Uterus (tissue), 2 donors: Measurements from ENCODE around the gene NDUFB6.

Experiments
- CTCF ChIP-seq, 4 experiments: fragments of 200-600 bp in 2 of 4; fragments of 450-650 bp in 2 of 4; sonication (generic) in 2 of 4; IDR thresholded peaks; one replicate each; pipeline ENCODE4 v1.5.1; 2016 to 2019; ENCODE audit warnings: antibody characterized with exemption in 4 of 4, mild to moderate bottlenecking in 2 of 4, moderate library complexity in 1 of 4
- POLR2A ChIP-seq, 2 donors: fragments of 450-650 bp; IDR thresholded peaks; one replicate each; pipeline ENCODE4 v1.6.1; 2016; ENCODE audit warnings: antibody characterized with exemption in 2 of 2, mild to moderate bottlenecking in 1 of 2, moderate library complexity in 1 of 2

GRCh38 chr9:32545884-32546283 lies 27.1 kb downstream of the NDUFB6 start:
- TF ChIP-seq CTCF (IDR thresholded peaks at IDR 0.05) (no peak), POLR2A (IDR thresholded peaks at IDR 0.05) (no peak)
